ENCODE results near the gene TSKS.

DNA sequence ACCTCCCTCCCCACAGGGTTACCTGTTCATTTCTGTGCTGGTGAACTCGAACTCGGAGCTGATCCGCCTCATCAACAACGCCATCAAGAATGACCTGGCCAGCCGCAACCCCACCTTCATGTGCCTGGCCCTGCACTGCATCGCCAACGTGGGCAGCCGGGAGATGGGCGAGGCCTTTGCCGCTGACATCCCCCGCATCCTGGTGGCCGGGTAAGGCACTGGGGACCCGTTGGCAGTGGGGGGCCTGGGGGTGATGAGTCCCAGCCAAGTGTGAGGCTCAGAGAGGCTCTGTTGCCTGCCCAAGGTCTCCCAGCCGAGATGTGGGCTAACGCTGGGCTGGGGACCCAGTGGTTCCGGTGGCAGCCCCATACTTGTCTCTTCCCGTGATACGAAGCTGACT is 19.4 kb upstream of the TSKS start:
- TF ChIP-seq, protein P1, sequence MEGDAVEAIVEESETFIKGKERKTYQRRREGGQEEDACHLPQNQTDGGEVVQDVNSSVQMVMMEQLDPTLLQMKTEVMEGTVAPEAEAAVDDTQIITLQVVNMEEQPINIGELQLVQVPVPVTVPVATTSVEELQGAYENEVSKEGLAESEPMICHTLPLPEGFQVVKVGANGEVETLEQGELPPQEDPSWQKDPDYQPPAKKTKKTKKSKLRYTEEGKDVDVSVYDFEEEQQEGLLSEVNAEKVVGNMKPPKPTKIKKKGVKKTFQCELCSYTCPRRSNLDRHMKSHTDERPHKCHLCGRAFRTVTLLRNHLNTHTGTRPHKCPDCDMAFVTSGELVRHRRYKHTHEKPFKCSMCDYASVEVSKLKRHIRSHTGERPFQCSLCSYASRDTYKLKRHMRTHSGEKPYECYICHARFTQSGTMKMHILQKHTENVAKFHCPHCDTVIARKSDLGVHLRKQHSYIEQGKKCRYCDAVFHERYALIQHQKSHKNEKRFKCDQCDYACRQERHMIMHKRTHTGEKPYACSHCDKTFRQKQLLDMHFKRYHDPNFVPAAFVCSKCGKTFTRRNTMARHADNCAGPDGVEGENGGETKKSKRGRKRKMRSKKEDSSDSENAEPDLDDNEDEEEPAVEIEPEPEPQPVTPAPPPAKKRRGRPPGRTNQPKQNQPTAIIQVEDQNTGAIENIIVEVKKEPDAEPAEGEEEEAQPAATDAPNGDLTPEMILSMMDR (IDR thresholded peaks at IDR 0.05): no peak
- TF ChIP-seq POLR2A (IDR thresholded peaks at IDR 0.05): no peak

Measured in testis (tissue), 2 donors.